Smooth muscle cell (in vitro differentiated cells): ENCODE results near the gene HSPA1A. TPM values are rescaled to one million over a fixed set of nuclear protein-coding genes. Genes with fewer than 3 reads are reported as not detected.

Experiments
- DNase-seq: peaks from one replicate; lab custom pipeline; 2025; ENCODE audit not compliant: unreplicated experiment; lab: John Stamatoyannopoulos, UW
- H2AFZ ChIP-seq: fragments of 200-600 bp; sonication (generic); 2 replicates; pipeline ENCODE4 v1.6.0; 2016; ENCODE audit warnings: antibody characterized with exemption, low read depth, mild to moderate bottlenecking
- H3F3A ChIP-seq: fragments of 200-600 bp; sonication (generic); 2 replicates; pipeline ENCODE4 v1.6.0; 2017; ENCODE audit warnings: antibody characterized with exemption, low read depth
- H3K27ac ChIP-seq: fragments of 200-600 bp; sonication (generic); 2 replicates; pipeline ENCODE4 v1.5.1; 2016; ENCODE audit warnings: low read depth, mild to moderate bottlenecking
- H3K27me3 ChIP-seq: fragments of 200-600 bp; sonication (generic); 2 replicates; pipeline ENCODE4 v1.6.1; 2016; ENCODE audit warnings: low read depth, mild to moderate bottlenecking
- H3K36me3 ChIP-seq: fragments of 200-600 bp; sonication (generic); 2 replicates; pipeline ENCODE4 v1.5.1; 2016; ENCODE audit warnings: low read depth
- H3K4me1 ChIP-seq: fragments of 200-600 bp; sonication (generic); 2 replicates; pipeline ENCODE4 v1.5.1; 2016; ENCODE audit warnings: low read depth
- H3K4me2 ChIP-seq: fragments of 200-600 bp; sonication (generic); 2 replicates; pipeline ENCODE4 v1.6.0; 2016; ENCODE audit warnings: mild to moderate bottlenecking
- H3K4me3 ChIP-seq: fragments of 200-600 bp; sonication (generic); 2 replicates; pipeline ENCODE4 v1.5.1; 2016; ENCODE audit warnings: mild to moderate bottlenecking
- H3K79me2 ChIP-seq: fragments of 200-600 bp; sonication (generic); 2 replicates; pipeline ENCODE4 v1.6.0; 2016; ENCODE audit warnings: low read depth, mild to moderate bottlenecking
- H3K9ac ChIP-seq: fragments of 200-600 bp; sonication (generic); 2 replicates; pipeline ENCODE4 v1.6.0; 2016; ENCODE audit warnings: low read depth
- H3K9me3 ChIP-seq: fragments of 200-600 bp; sonication (generic); replicated peaks from 2 replicates; pipeline ENCODE4 v1.5.1; 2016; ENCODE audit warnings: low read depth
- H4K20me1 ChIP-seq: fragments of 200-600 bp; sonication (generic); 2 replicates; pipeline ENCODE4 v1.6.0; 2016; ENCODE audit warnings: low read depth
- WGBS: methylation state at CpG from one replicate; pipeline ENCODE4 v1.1.7; 2016; ENCODE audit warnings: low lambda C conversion rate; 5-methylcytosine and 5-hydroxymethylcytosine counted together
- polyA plus RNA-seq: library from polyadenylated mRNA; unstranded; fragments of >200 nt; fragmentation: Nextera tagmentation; extraction: Ambion mirVana; gene quantifications from 2 replicates; pipeline ENCODE4 v1.2.1, GENCODE V29; 2016
- total RNA-seq: library from RNA; depleted of rRNA; stranded (reverse); fragments of >200 nt; gene quantifications from 2 replicates; pipeline ENCODE4 v1.2.3, GENCODE V29; 2014
- TF ChIP-seq, protein P1 (sequence below): fragments of 200-600 bp; sonication (generic); IDR thresholded peaks from 2 replicates; pipeline ENCODE4 v1.5.1; 2017; ENCODE audit warnings: borderline replicate concordance, mild to moderate bottlenecking, antibody characterized with exemption; ENCODE audit not compliant: insufficient read depth, poor library complexity, severe bottlenecking

HSPA1A gene
- total and polyA plus RNA-seq, 2 experiments from 2014 or later, result 52.6 to 61.2 TPM

- no peak for DNase-seq
- Histone ChIP-seq H3K36me3 (no peaks in the 10 kb centered on the region), H3F3A (no peaks in the 10 kb centered on the region), H3K4me3 (no peak overlapping the region), H3K27ac (no peak overlapping the region), H4K20me1 (no peaks in the 10 kb centered on the region), H3K79me2 (peaks cover 6% of the 10 kb centered on the region), H3K9me3 (no peaks in the 10 kb centered on the region), H3K27me3 (no peaks in the 10 kb centered on the region), H3K4me2 (no peak overlapping the region), H2AFZ (no peak overlapping the region), H3K9ac (no peak overlapping the region), H3K4me1 (no peaks in the 10 kb centered on the region)
- 98% methylated on average over 15 of the region's 15 CpGs for WGBS
- TF ChIP-seq, protein P1, sequence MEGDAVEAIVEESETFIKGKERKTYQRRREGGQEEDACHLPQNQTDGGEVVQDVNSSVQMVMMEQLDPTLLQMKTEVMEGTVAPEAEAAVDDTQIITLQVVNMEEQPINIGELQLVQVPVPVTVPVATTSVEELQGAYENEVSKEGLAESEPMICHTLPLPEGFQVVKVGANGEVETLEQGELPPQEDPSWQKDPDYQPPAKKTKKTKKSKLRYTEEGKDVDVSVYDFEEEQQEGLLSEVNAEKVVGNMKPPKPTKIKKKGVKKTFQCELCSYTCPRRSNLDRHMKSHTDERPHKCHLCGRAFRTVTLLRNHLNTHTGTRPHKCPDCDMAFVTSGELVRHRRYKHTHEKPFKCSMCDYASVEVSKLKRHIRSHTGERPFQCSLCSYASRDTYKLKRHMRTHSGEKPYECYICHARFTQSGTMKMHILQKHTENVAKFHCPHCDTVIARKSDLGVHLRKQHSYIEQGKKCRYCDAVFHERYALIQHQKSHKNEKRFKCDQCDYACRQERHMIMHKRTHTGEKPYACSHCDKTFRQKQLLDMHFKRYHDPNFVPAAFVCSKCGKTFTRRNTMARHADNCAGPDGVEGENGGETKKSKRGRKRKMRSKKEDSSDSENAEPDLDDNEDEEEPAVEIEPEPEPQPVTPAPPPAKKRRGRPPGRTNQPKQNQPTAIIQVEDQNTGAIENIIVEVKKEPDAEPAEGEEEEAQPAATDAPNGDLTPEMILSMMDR, result no peak
Observed at GRCh38 chr6:31784098-31784925, 31.0 kb upstream of the HSPA1A start.

DNA sequence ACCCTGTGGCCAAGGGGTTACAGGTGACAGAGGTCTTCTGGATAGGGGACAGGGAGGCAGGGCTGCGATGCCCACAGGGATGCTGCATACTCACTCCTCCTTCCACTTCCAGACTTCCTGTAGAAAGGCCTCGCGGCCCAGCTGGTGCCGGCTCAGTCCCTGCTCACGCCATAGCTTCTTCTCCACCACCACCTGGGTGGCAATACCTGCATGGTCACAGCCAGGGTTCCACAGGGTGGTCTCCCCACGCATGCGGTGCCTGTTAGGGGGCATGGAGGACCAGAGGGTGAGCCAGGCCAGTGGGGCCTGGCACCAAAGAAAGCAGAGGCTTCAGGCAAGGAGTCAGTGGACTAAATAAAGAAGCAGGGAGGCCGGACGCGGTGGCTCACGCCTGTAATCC lies 29.9 kb upstream of the HSPA1A start:
- H3F3A ChIP-seq, result no peaks in the 10 kb centered on the region
- H3K4me2 ChIP-seq, result no peak overlapping the region
- no peaks in the 10 kb centered on the region for H4K20me1 ChIP-seq
- H3K79me2 ChIP-seq, result peaks cover 14% of the 10 kb centered on the region
- no peaks in the 10 kb centered on the region for H3K27me3 ChIP-seq
- TF ChIP-seq, protein P1, result no peak
- no peak overlapping the region for H3K27ac ChIP-seq
- DNase-seq, result no peak
- no peak overlapping the region for H3K9ac ChIP-seq
- no peaks in the 10 kb centered on the region for H3K9me3 ChIP-seq
- H2AFZ ChIP-seq, result no peak overlapping the region
- H3K36me3 ChIP-seq, result no peaks in the 10 kb centered on the region
- no peaks in the 10 kb centered on the region for H3K4me1 ChIP-seq
- no peak overlapping the region for H3K4me3 ChIP-seq
- 95% methylated on average over 11 of the region's 11 CpGs for WGBS

DNA sequence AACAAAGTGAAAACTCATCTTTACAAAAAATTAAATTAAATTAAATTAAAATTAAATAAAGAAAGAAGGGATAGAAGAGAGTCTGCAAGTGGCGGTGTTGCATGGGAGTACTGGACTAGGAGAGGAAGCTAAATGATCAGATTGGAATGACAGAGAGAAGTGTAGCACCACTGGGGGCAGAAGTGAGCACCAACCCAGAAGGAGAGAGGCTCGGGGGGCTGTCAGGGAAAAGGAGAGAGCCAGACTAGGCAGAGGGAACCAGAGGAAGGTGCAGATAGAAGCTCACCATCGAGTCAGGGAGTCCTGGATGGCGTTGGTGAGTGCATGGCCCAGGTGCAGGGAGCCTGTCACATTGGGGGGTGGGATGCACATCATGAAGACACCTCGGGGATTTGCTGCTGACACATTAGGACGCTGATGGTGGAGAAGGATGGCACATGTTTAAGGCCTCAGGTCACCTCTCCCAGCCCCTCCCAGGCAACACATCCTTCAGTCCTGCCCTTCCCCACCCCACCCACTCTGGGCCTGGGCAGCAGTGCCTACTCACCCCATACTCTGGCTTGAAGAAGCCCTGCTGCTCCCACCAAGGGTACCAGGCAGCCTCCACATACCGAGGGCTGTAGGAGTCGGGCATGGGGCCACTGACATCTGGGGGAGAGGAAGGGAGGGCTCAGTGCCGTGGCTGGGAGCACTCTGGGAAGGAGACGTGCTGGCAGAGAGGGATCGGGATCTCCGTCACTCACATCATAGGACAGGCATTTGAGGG lies 23.8 kb upstream of the HSPA1A start:
- no peak for DNase-seq
- Histone ChIP-seq H3K4me3 (no peak overlapping the region), H3K27me3 (no peaks in the 10 kb centered on the region), H3K36me3 (no peaks in the 10 kb centered on the region), H3K79me2 (peaks cover 31% of the 10 kb centered on the region), H3K9me3 (no peaks in the 10 kb centered on the region), H3K27ac (no peak overlapping the region), H3K9ac (no peak overlapping the region), H3K4me2 (no peak overlapping the region), H3K4me1 (no peaks in the 10 kb centered on the region), H2AFZ (no peak overlapping the region), H3F3A (peaks cover 2% of the 10 kb centered on the region), H4K20me1 (no peaks in the 10 kb centered on the region)
- TF ChIP-seq, protein P1, result peak; percentile 40
- WGBS, result 79% methylated on average over 12 of the region's 12 CpGs
